ENCODE measurements around the gene EDA.
"Not testable (repeated sequence)": the region's sequence is repeated elsewhere in the genome, so short reads cannot be mapped to it uniquely, and the experiment has no call there.

Gene EDA

DNA sequence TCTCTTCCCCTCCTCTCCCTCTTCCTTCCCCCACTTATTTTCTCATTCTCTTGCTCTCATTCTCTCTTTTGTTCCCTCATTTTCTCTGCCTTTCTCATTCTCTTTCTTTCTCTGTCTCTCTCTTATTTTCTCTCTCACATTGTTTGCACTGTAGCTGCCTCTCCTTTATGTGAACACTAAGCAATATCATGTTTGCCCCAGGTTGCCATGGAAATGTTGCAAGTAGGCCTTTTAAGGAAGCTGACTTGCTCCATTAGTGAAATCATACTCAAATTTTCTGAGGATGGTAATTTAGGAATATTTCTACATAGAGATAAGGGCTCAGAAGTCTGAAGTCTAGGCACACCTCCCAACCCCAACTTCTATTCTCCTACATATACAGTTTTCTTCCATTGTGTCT, 130.1 kb downstream of the EDA start:
- no peak for DNase-seq (ENCODE audit: low read depth)

DNA sequence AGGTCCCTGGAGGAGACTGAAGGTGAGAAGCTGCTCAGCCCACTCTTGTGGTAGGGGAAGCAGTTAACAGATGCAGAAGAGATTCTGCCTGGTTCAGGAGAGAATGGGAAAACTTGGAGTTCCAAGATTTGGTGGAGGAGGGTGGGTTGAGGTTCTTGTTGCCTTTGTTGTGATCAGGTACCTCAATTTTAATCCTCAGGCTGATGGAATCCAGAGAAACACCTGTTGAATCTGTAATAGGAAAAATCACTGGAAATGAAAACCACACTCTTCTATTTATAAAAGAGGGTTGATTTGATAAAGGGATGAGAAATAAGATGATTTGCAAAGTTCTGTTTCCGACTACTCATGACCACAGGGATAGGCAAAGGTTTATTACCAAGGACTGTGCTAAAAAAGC, 132.1 kb downstream of the EDA start:
- no peak for DNase-seq (ENCODE audit: low read depth)

DNA sequence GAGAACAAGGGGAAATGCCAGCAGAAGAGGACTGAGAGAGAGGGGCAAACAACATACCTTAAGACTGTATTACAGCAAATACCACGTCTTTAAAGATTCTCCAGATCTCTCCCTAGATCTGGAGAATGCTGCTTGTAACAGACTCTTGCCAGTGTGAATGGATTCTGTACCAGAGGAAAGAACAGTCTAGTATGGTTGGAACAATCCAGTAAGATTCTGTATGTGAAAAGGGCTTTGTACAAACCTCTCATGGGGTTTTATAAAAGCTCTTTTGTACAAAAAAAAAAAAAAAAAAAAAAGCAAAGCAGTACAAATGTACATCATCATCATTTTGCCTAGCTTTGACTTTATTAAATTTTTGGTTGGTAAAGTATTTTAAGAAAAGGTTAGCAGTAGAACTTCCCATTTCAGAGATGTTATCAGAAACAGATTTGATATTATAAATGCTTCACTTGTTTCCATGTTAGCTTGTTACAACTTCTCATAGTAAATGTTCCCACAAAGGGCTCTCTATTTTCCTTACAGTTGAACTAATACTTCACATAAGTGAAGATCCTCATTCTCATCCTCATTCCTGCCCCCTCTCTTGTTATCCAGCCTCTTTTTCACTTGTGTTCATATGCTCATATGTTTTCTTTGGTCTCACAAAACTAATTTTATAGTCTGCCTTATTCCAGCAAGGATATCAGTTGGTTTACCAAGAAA, 144.2 kb downstream of the EDA start:
- DNase-seq (ENCODE audit: low read depth), result no peak

DNA sequence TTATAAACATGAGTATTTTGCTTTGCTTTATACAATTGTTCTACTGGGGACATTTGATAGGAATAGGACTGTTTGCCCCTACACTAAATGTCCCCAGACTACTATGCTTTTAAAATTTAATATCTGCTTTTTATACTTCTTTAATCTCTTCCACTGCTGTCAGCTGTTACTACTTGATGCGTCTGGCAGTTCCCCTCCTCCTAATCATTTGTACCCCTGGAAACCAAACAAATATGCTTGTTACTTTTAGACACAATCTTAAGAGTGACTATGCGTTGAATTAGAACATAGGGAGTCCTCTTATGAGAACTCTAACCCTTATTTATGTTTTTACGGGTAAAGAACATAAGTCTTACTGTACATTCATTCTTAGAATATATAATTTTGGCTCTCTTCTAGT, 145.7 kb downstream of the EDA start:
- DNase-seq (ENCODE audit: low read depth), result no peak

DNA sequence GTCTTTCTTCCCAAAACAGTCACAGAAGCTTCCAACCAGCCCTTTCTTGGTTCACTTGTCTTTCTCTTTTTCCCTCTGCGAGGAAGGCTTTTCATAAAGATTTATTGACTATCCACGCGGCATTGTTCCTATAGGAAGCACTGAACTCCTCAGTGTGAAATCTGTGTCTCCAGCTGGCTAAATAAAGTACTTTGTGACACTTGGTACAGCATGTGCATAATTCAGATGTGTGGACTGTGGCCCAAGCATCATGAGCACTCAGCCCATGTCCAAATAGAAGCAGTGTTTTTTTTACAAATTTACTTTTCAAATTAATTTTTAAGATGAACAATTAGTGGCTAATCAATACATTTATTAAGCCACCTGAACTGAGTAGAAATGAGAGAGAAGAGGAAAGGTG, 146.4 kb downstream of the EDA start:
- no peak for DNase-seq (ENCODE audit: low read depth)

DNA sequence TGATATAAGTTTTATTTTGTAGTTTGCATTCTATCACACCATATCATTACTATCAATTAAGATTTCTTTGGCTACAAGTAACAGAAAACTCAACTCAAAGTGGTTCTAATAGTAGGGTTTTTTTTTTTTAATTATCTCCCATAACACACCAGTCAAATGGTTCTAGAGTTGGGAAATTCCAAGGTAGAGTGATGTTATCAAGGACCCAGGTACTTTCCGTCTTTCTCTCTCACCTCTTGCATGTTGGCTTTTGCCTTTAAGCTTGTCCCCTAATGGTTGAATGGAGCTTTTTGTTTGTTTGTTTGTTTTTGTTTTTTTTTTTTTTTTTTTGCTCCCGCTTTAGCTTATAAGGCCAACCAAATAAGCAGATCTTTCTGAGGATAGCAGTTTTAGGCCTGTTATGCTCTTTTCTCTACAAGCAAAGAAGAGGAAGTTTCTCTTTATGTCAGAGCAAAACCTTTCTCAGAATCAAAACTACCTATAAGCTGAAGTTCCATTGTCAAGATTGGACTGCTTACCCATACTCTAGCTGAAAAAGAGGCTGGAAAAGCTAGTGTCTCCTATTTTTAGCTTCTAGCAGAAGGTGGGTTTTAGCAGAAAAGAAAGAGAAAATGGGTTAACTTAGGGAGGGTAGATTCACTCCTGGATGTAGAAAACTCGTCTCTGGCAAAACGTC, 177.5 kb downstream of the EDA start:
- no peak for DNase-seq (ENCODE audit: low read depth)

DNA sequence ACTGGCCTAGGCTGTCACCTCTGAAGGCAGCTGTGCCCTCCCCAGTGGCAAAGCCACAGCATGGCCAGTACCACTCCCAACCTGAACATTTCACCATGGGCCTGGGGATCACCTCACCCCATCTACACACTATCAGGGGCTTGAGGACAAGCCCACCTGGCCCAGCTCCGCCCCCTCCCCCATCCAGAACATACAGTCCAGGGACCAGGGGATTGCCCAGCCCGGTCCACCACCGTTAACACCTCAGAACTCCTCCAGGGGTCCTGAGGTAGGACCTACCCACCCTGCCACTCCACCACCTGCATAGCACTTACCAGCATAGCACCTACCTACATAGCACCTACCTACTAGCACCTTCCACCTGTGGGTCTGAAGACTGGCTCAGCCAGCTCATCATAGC, 179.8 kb downstream of the EDA start:
- DNase-seq (ENCODE audit: low read depth), result no peak

DNA sequence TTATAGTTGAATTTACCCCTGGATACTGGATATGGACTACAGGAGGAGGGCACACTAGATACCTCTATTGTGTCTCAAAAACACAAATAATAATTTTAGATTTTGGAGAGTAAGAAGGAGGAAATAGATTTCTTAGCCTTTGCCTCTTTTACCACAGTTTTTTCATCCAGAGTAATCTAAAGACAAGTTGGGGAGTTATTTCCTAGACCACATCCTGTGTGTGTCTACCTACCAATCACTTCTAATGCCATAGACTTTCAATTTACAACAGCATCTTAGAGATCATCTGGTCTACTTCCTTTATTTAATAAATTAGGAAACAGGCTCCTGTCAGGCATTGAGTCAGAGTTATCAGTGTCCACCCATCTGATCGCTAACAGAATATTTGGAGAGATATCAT, 191.5 kb downstream of the EDA start:
- no peak for DNase-seq (ENCODE audit: low read depth)

DNA sequence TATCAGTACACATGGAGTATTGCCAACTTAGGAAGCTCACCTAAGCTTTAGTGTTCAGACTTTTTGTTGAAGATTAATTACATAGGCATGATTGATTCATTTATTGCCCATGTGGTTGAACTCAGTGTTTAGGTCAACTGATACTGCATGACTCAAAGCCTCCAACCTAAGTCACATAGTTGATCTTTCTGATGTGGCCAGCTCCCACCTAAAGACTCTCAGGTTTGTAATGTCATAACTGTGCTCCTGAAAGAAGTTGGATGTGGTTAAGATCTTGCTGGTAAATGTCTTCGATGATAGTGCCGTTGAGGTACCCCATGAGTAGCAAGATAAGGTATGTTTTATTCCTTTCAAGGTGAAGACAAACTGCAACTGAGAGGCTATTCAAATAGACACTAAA, 192.5 kb downstream of the EDA start:
- no peak for DNase-seq (ENCODE audit: low read depth)

DNA sequence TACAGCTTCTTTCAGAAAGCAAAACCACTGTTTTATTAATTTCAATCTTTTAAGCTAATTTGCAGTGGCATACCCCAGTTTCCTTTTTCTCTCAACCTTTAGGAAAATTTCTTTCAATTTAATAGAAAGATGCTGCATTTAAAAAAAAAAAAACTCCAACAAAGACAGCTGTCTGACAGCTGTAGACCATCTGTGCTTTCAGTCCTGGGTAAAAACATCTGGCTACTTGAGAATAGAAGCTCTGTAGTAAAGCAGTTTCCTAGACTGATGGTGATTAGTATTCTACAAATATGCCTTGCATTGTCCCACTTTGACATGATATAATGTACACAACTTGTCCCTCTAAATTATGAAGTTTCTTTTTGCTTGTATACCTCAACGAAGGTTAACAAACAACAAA, 197.8 kb downstream of the EDA start:
- no peak for DNase-seq (ENCODE audit: low read depth)

DNA sequence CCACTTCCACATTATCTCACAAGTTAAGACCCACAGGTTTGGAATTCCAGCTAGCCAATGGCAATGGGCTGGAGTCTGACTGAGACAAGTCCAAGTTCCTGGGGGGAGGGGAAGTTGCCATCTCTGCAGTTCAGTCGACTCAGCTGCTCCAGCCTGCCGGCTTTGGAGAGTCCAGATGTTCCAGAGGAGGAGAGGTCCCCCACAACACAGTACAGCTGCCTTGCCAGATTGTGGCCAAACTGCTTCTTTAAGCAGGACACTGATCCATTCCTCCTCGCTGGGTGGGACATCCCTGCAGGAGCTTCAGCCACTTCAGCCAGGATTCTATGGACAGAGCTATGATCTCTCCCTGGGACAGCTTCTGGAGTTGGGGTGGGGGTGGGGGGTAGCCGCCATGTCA, 199.2 kb downstream of the EDA start:
- DNase-seq (ENCODE audit: low read depth), result no peak

DNA sequence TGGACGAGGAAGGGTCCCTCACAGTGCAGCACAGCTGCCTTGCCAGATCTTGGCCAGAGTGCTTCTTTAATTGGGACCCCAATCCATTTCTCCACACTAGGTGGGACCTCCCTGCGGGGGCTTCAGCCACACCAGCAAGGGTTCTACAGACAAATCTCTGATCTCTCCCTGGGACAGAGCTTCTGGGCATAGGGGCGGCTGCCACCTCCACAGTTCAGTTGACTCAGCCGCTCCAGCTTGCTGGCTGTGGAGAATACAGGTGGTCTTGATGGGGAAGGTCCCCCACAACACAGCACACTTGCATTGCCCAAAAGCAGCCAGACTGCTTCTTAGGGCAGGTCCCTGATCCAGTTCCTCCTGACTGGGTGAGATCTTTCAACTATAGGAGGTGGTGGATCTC, 199.6 kb downstream of the EDA start:
- no peak for DNase-seq (ENCODE audit: low read depth)

DNA sequence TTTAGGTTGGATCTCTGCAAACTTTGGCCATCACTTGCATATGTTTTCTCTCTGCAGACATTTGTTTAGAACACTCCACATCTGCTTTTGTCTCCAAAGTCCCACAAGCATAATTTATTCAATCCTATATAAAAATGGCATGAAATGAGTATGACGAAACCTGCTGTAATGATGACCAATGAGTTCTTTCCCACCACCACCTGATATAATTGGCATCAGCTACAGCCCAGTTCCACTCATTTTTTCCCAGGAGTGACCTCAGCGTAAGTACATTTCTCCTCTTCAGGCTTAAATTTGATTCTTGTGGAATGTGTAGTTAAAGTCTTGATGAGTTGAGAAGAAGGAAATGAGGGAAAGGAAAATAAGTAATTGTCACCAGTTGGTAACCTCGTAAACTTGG, 228.7 kb downstream of the EDA start:
- no peak for DNase-seq (ENCODE audit: low read depth)

DNA sequence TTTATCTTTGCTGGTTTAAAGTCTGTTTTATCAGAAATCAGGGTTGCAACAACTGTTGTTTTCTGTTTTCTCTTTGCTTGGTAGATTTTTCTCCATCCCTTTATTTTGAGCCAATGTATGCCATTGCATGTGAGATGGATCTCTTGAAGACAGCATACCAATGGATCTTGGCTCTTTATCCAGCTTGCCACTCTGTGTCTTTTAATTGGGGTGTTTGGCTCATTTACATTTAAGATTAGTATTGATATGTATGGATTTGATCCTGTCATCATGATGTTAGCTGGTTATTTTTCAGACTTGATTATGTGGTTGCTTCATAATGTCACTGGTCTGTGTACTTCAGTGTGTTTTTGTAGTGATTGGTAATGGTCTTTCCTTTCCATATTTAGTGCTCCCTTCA, 244.1 kb downstream of the EDA start:
- not testable (repeated sequence) for DNase-seq (ENCODE audit: low read depth)

DNA sequence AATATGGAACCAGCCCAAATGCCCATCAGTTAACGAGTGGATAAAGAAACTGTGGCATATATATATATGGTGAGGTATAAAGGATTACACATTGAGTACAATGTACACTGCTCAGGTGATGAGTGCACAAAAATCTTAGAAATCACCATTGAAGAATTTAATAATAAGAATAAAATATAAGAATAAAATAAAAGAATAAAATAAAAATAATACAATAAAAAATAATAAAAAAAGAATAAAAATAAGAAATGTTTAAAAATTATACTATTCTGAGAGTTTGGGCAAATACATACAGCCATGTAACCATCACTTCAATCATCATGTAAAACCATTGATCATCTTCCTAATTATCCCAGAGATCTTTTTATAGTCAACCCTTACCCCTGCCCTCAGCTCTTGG, 260.3 kb downstream of the EDA start:
- no peak for DNase-seq (ENCODE audit: low read depth)

DNA sequence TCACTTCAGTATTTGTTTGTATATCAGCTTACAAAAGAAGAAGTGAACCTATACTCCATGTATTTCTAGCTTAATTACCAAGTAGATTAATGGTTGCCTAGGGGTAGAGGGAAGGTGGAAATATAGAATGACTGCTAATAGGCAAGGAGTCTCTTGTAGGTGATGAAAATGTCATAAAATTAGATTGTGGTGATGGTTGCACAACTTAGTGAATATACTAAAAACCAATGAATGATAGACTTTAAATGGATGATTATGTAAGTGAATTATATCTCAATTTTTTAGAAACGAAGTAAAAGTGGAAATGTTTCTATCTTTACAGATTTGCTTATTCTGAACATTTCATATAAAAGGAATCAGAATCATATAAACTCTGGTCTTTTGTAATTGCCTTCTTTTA, 268.3 kb downstream of the EDA start:
- no peak for DNase-seq (ENCODE audit: low read depth)

DNA sequence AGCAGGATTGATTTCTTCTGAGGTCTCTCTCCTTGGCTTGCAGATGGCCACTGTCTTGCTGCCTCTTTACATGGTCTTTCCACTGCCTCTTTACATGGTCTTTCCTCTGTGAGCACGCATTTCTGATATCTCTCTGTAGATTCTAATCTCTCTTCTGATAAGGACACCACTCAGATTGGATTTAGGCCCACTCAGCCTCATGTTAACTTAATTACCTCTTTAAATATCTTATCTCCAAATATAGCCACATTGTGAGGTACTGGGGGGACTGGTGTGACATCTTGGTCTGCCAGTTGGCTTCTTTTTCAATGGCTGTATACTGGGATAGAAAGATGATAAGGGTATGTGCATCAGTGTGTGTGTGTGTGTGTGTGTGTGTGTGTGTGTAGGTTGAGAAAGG, 280.1 kb downstream of the EDA start:
- no peak for DNase-seq (ENCODE audit: low read depth)

DNA sequence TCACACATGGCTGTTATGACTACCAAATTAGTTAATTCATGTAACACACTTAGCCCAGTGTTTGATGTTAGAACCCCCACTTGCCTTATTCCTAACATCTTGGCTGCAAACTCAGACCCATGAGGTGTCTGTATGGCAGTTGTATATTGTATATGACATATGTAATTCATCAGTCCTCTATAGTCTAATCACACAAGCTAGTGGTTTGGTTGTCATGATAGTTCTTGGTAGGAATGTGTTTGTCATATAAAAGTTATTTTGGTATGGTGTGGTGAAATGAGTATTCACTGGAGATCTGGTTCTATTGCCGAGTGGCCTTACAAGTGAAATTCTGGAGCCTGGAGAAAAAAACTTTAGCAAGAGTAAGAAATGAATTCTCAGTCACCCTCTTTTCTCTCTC, 284.6 kb downstream of the EDA start:
- no peak for DNase-seq (ENCODE audit: low read depth)

DNA sequence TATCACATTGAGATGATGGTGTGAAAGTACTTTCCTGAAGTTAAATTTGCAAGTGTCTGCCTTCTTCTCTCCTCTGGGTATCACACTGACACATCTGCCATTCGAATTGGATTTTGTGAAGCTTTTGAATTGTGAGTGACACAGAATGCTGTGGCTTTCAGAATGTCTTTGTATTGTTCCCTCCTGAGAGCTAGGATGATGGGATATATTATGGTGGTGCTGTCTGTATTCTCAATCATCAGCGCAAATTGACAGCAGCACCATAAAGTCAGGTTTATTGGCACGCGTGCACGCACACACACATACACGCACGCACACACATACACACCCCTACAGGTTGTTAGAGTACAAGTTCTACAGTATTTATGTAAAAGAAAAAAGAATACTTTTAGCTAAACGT, 290.5 kb downstream of the EDA start:
- DNase-seq (ENCODE audit: low read depth), result no peak

DNA sequence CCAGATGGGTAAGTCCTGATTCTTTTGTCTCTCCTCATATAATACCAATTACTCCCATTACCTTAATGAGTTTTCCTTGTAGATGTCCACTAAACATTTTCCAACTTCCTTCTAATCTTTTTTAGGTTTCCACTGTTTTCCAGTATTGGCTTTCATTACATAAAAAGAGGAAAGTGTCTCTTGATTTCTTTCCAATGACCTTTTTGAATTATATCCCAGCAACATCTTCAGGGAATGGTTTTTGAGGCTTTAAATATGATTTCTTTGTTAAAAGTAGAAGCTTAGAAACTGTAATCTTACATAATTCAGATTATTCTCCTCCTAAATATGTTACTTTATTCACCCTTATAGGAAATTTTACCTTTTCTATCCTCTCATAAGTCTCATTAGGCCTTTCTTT, 298.9 kb downstream of the EDA start:
- DNase-seq (ENCODE audit: low read depth), result no peak

DNA sequence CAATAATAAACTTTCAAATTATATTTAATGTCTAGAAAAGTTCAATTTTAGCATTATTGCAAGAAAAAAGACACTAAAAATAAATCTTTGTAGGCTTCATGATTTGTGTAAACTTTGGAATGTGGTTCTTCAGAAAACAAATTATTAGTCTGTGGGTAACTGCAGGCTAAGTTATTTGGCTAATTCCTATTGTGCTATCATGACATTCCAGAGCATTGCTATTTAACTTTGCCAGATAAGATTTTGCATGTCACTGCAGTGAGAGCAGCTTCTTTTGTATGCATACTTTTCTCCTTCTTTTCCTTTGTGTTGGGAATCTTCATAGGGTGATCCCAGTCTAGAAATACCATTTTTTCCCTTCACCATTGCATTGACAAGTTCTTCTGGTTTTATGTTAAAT, 303.8 kb downstream of the EDA start:
- DNase-seq (ENCODE audit: low read depth), result no peak

DNA sequence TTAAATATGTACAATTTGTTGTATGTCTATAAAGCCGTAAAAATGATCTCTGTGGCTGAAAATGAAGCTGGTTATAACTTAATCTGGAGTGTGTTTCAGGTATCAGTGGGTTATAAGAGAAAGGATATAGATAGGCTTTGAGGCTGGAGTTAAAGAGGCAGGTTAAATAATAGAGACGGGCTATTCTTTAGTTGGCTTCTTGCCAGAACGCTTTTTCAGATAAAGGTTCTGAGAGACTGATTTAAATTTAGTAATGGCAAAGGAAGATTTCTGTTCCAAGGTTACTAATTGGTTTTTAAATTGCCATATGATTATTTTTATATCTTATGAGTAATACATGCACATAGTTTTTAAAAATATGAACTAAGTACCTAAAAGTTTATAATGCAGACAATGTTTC, 316.4 kb downstream of the EDA start:
- DNase-seq (ENCODE audit: low read depth), result no peak

DNA sequence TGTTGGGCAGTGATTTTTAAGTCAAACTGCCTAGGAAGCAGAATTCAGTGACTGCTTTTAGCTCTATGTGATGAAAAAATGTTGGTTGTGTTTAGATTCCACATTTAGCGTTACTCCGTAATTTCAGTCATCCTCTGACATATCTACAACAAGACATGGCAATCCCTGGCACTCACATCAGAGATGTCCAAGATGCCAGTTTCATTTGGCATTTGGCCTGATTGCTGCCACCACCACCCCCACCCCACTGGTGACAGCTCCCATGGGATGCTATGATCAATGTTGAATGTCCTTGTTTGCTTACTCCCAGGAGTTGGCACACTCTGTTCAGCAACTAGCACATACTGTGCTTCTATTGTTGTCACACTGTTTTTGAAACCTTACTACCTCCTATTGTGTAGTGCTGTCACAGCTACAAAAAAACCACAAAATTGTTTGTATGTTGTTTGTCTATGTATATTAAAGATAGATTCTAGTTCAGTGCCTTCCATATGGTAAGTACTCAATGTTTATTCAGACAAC, 332.4 kb downstream of the EDA start:
- no peak for DNase-seq (ENCODE audit: low read depth)

DNA sequence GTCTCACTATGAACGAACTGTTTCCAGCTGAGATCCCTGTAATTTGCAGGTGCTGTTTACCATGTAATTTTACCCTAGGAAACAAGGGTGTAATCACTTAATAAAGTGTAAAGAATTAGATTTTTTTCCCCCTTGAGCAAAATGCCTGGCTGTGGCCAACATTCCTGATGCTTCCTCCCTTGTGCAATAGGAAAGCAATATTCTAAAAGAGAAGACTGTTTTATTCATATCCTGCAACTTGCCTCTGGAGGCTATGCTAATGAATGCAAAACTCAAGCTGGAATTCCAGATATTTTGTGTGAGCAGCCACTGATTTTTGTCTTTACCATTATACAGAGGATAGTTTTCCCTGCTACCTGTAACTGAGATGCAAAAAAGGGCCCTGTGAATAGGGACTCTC, 335.8 kb downstream of the EDA start:
- no peak for DNase-seq (ENCODE audit: low read depth)
